ENCODE measurements around the gene RAB11FIP5.

DNA sequence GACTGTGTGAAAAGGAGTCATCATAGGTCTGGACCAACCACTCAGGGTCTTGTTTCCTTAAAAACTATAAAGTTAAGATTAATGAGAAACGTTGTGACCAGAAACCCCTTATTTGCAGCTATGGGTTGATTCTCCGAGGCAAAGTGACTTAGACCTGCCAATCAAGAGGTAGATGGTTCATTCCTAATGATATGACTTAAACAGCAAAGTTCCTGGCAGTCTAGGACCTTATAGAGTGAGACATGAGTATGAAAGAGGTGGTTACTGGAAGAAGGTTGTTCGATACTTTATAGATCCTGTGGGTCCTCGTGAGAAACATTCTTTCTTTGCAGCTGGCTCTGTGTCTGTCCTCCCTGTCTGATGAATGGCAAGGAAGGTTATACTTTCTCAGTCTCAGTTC, 49.3 kb downstream of the RAB11FIP5 start:
- TF ChIP-seq CTCF (IDR thresholded peaks at IDR 0.05; ENCODE audit: low read length) (no peak), EZH2 (IDR thresholded peaks at IDR 0.05; ENCODE audit: borderline replicate concordance, low read length) (no peak)
